ENCODE measurements around the gene WDR3.

GRCh38 chr1:117967881-117968280, 38.3 kb downstream of the WDR3 start:
- TF ChIP-seq MTA3 (IDR thresholded peaks at IDR 0.05; ENCODE audit: borderline replicate concordance, low read length) (no peak), HDAC6 (IDR thresholded peaks at IDR 0.05; ENCODE audit: unreplicated experiment) (no peak), POLR2AphosphoS2 (IDR thresholded peaks at IDR 0.05; ENCODE audit: low read depth, low read length) (no peak), ATF2 (IDR thresholded peaks at IDR 0.05; ENCODE audit: low read length) (no peak), USF1 (IDR thresholded peaks at IDR 0.05; ENCODE audit: borderline replicate concordance, extremely low read length, insufficient read depth, low read depth, low read length) (no peak), TCF12 (IDR thresholded peaks at IDR 0.05; ENCODE audit: low read depth, low read length) (no peak), ETV6 (conservative IDR thresholded peaks at IDR 0.05 in 1 of 2, IDR thresholded peaks at IDR 0.05 in 1 of 2; ENCODE audit: borderline replicate concordance in 1 of 2, low read depth in 1 of 2) (no peak), HDAC2 (IDR thresholded peaks at IDR 0.05) (no peak), JUNB (IDR thresholded peaks at IDR 0.05) (no peak), MAX (IDR thresholded peaks at IDR 0.05; ENCODE audit: low read depth, low read length) (no peak), POLR2A (IDR thresholded peaks at IDR 0.05; ENCODE audit: low read depth, low read length) (no peak)
